IMR-90 (cell line): Measurements from ENCODE around the gene CEP152. TPM values are rescaled to one million over a fixed set of nuclear protein-coding genes. Genes with fewer than 3 reads are reported as not detected.
A peak's percentile ranks its signal among the peaks of the same experiment; 100 is the strongest.

ENCODE experiments used
- ATAC-seq: fragments of 200-7000 bp; cut with Tn5 transposase; 2 replicates; pipeline ENCODE4 v1.9.1; 2020; ENCODE audit warnings: low read depth, mild to moderate bottlenecking, moderate library complexity
- BruUV-seq: library from RNA; stranded (reverse); fragments of 400-500 nt; replicated peaks from 2 replicates; lab custom pipeline; 2021; lab: Mats Ljungman, UMichigan
- CTCF ChIA-PET: fragments of 300-600 bp; formaldehyde crosslinking; extraction: SDS; loops from one replicate; lab custom pipeline; 2021; ENCODE audit warnings: antibody characterized with exemption; lab: Yijun Ruan, JAX
- POLR2A ChIA-PET: fragments of 300-600 bp; sonication (Branson Sonifier 250); formaldehyde crosslinking; loops from one replicate; lab custom pipeline; 2022; ENCODE audit warnings: antibody characterized with exemption; ENCODE audit not compliant: unreplicated experiment; lab: Charles Lee
- DNase-seq: peaks from one replicate; pipeline ENCODE4 v3.0.0; 2013
- H2AFZ ChIP-seq: replicated peaks from 2 replicates; pipeline ENCODE3; 2013; ENCODE audit warnings: low read length, mild to moderate bottlenecking; ENCODE audit not compliant: poor library complexity
- H2AK5ac ChIP-seq: 2 replicates; pipeline ENCODE4 v1.6.1; 2013; ENCODE audit warnings: low read depth, low read length, inconsistent platforms
- H2AK9ac ChIP-seq: replicated peaks from 2 replicates; pipeline ENCODE3; 2013; ENCODE audit warnings: mild to moderate bottlenecking, low read depth, low read length, moderate library complexity; ENCODE audit not compliant: poor library complexity
- H2BK120ac ChIP-seq: 2 replicates; pipeline ENCODE4 v1.6.1; 2013; ENCODE audit warnings: low read depth, low read length, inconsistent platforms
- H2BK15ac ChIP-seq: 3 replicates; pipeline ENCODE4 v1.6.1; 2013; ENCODE audit warnings: low read depth, low read length, inconsistent platforms
- H2BK20ac ChIP-seq: 2 replicates; pipeline ENCODE4 v1.6.1; 2013; ENCODE audit warnings: low read depth, mild to moderate bottlenecking, inconsistent platforms, low read length, moderate library complexity
- H2BK5ac ChIP-seq: 2 replicates; pipeline ENCODE4 v1.6.1; 2013; ENCODE audit warnings: mild to moderate bottlenecking, low read depth, low read length, inconsistent platforms; ENCODE audit not compliant: poor library complexity, severe bottlenecking
- H3K14ac ChIP-seq: replicated peaks from 2 replicates; pipeline ENCODE4 v1.6.1; 2013; ENCODE audit warnings: low read depth, low read length, inconsistent platforms
- H3K18ac ChIP-seq: 2 replicates; pipeline ENCODE4 v1.6.1; 2013; ENCODE audit warnings: low read depth, low read length, control low read depth
- H3K23ac ChIP-seq: 2 replicates; pipeline ENCODE4 v1.6.1; 2013; ENCODE audit warnings: low read depth, low read length, inconsistent platforms
- H3K27ac ChIP-seq: 2 replicates; pipeline ENCODE4 v1.5.1; 2013; ENCODE audit warnings: mild to moderate bottlenecking, control low read depth, low read length; ENCODE audit not compliant: insufficient read depth
- H3K27me3 ChIP-seq: 2 replicates; pipeline ENCODE4 v1.6.1; 2013; ENCODE audit warnings: low read length; ENCODE audit not compliant: control insufficient read depth, insufficient read depth
- H3K36me3 ChIP-seq: 2 replicates; pipeline ENCODE4 v1.6.1; 2013; ENCODE audit warnings: low read length, mixed read lengths; ENCODE audit not compliant: control insufficient read depth, insufficient read depth
- H3K4ac ChIP-seq: 2 replicates; pipeline ENCODE4 v1.6.1; 2013; ENCODE audit warnings: low read depth, low read length, inconsistent platforms
- H3K4me1 ChIP-seq: 2 replicates; pipeline ENCODE4 v1.6.1; 2013; ENCODE audit warnings: low read length, mixed read lengths; ENCODE audit not compliant: control insufficient read depth, insufficient read depth
- H3K4me2 ChIP-seq: 2 replicates; pipeline ENCODE4 v1.6.1; 2013; ENCODE audit warnings: low read depth, mild to moderate bottlenecking, control low read depth, low read length, moderate library complexity
- H3K4me3 ChIP-seq: 2 replicates; pipeline ENCODE4 v1.5.1; 2013; ENCODE audit warnings: low read depth, mild to moderate bottlenecking, control low read depth, low read length, moderate library complexity; ENCODE audit not compliant: insufficient read depth
- H3K56ac ChIP-seq: 2 replicates; pipeline ENCODE4 v1.6.1; 2013; ENCODE audit warnings: low read length, inconsistent platforms; ENCODE audit not compliant: insufficient read depth; ENCODE audit errors: extremely low read depth
- H3K79me1 ChIP-seq, 2 experiments: 2 replicates each; pipeline ENCODE4 v1.6.1; 2013; ENCODE audit warnings: low read length in 2 of 2, inconsistent platforms in 1 of 2, low read depth in 1 of 2
- H3K9ac ChIP-seq: 2 replicates; pipeline ENCODE4 v1.6.1; 2013; ENCODE audit warnings: low read depth, low read length, control low read depth
- H3K9me1 ChIP-seq: 2 replicates; pipeline ENCODE4 v1.6.1; 2013; ENCODE audit warnings: low read length, inconsistent platforms; ENCODE audit not compliant: insufficient read depth
- H3K9me3 ChIP-seq: 2 replicates; pipeline ENCODE4 v1.6.1; 2013; ENCODE audit warnings: low read length; ENCODE audit not compliant: control insufficient read depth, insufficient read depth
- H4K20me1 ChIP-seq: 2 replicates; pipeline ENCODE4 v1.6.1; 2013; ENCODE audit warnings: low read length, inconsistent platforms; ENCODE audit not compliant: insufficient read depth
- H4K5ac ChIP-seq: 2 replicates; pipeline ENCODE4 v1.6.1; 2013; ENCODE audit warnings: mild to moderate bottlenecking, low read depth, low read length, control low read depth
- H4K8ac ChIP-seq, 2 experiments: 2 replicates each; pipeline ENCODE4 v1.6.1; 2013; ENCODE audit warnings: low read depth in 2 of 2, low read length in 2 of 2, control low read depth in 1 of 2, inconsistent platforms in 1 of 2
- H4K91ac ChIP-seq: 2 replicates; pipeline ENCODE4 v1.6.1; 2013; ENCODE audit warnings: low read depth, low read length, inconsistent platforms; ENCODE audit not compliant: insufficient read depth
- RCOR1 ChIP-seq: IDR thresholded peaks from 2 replicates; pipeline ENCODE4 v1.6.1; 2012; ENCODE audit warnings: mild to moderate bottlenecking, low read length, improper control_type of control experiment; ENCODE audit not compliant: insufficient replicate concordance
- WGBS, 2 experiments: methylation state at CpG; one replicate each; pipeline versions ENCODE4 v1.1.5 to v1.1.7; 2013; ENCODE audit warnings: missing lambda C conversion rate in 2 of 2; ENCODE audit not compliant: insufficient read length in 1 of 2; ENCODE audit errors: extremely low coverage in 2 of 2; 5-methylcytosine and 5-hydroxymethylcytosine counted together
- dilution Hi-C: fragments of 300-500 bp; cut with HindIII; formaldehyde crosslinking; loops from one replicate; pipeline ENCODE4 v1.14.3; 2018; ENCODE audit warnings: low sequenced_read_pairs; ENCODE audit not compliant: unreplicated experiment
- in situ Hi-C: fragments of 300-500 bp; cut with MboI; formaldehyde crosslinking; loops from 3 replicates; pipeline ENCODE4 v1.14.3; 2019; ENCODE audit warnings: low sequenced_read_pairs, inconsistent platforms, mixed read lengths
- intact Hi-C: fragments of 100-400 bp; cut with micrococcal nuclease; formaldehyde crosslinking; loops from 2 replicates; pipeline ENCODE4 v1.10.0; 2022
- polyA plus RNA-seq, 3 experiments: library from polyadenylated mRNA; depleted of rRNA; stranded (reverse); fragments of >200 nt; gene quantifications; 2 replicates each; pipeline ENCODE4 v1.2.3, GENCODE V29; 2012; ENCODE audit warnings: low replicate concordance in 1 of 3
- total RNA-seq: library from RNA; depleted of rRNA; stranded (reverse); fragments of >200 nt; gene quantifications from 2 replicates; pipeline ENCODE4 v1.2.3, GENCODE V29; 2012

CEP152 gene
- total and polyA plus RNA-seq, 2 of the 4 experiments (the other 2 are of a cell fraction): 2.1 to 7.3 TPM

GRCh38 chr15:48710952-48711495 is 99.8 kb downstream of the CEP152 start:
- Histone ChIP-seq H3K79me1 (no peaks in the 10 kb centered on the region), H2BK15ac (no peak overlapping the region), H3K27ac (no peak overlapping the region), H4K91ac (no peak overlapping the region), H3K4ac (no peak overlapping the region), H3K4me3 (no peak overlapping the region), H3K14ac (no peak overlapping the region; the same call in 1 of the 2 replicates), H3K9me1 (no peaks in the 10 kb centered on the region), H3K23ac (peak overlapping the region; percentile 79), H4K8ac (no peak overlapping the region), H3K36me3 (no peaks in the 10 kb centered on the region), H3K56ac (peak overlapping the region; percentile 17; the same call in 1 of the 2 replicates), H3K4me1 (no peaks in the 10 kb centered on the region), H2AK9ac (no peak overlapping the region), H2AFZ (no peak overlapping the region), H4K5ac (no peak overlapping the region), H3K9me3 (no peaks in the 10 kb centered on the region; the same call in 1 of the 2 replicates), H2AK5ac (0 out of 2 replicates have a peak overlapping the region, but pooled peaks have one; percentile 18), H3K27me3 (no peaks in the 10 kb centered on the region), H3K18ac (no peak overlapping the region), H2BK120ac (no peak overlapping the region), H3K4me2 (no peak overlapping the region), H2BK20ac (0 out of 2 replicates have a peak overlapping the region, but pooled peaks have one; percentile 25), H4K20me1 (no peaks in the 10 kb centered on the region), H2BK5ac (no peak overlapping the region), H3K9ac (no peak overlapping the region)
- ATAC-seq (no peak), DNase-seq (no peak)
- TF ChIP-seq RCOR1: no peak
- CTCF ChIA-PET: interaction anchor here (0.9 kb wide), 1 partner anchor 17 kb away, joined by 5 read pairs; no protein-coding TSS in a partner anchor
- no CpG with 5 or more reads among the region's 4 CpGs for WGBS, 2 experiments
- POLR2A ChIA-PET: no interaction called here
- intact Hi-C loops: loop anchor here (10.0 kb wide), 1 partner anchor 254 kb away; the partner anchor contains the start of gene SHC4
- no TSS peak for BruUV-seq
- dilution Hi-C loops: no loop called here
- in situ Hi-C loops: loop anchor here (25.0 kb wide), 1 partner anchor 1426 kb away; no protein-coding TSS in a partner anchor
